GM12875 (cell line): ENCODE results near the gene LIMCH1.

Experiments
- H3K4me3 ChIP-seq: one replicate; pipeline ENCODE4 v1.5.1; 2011; ENCODE audit warnings: low read depth, low read length, control low read depth
- CTCF ChIP-seq: IDR thresholded peaks from 2 replicates; pipeline ENCODE4 v1.5.1; 2011; ENCODE audit warnings: low read depth, mild to moderate bottlenecking, control low read depth, inconsistent platforms, low read length, moderate library complexity, borderline replicate concordance; ENCODE audit not compliant: insufficient read depth

LIMCH1 gene

GRCh38 chr4:41749631-41750039 is 211.7 kb downstream of the LIMCH1 start:
- no peak for TF ChIP-seq CTCF
- no peak overlapping the region for H3K4me3 ChIP-seq
